ENCODE data around the gene SP100. TPM values are rescaled to one million over a fixed set of nuclear protein-coding genes. Genes with fewer than 3 reads are reported as not detected.

The SP100 gene
- total RNA-seq, 1 experiment from 2014 or later = 110 TPM

- TF ChIP-seq, protein P1, sequence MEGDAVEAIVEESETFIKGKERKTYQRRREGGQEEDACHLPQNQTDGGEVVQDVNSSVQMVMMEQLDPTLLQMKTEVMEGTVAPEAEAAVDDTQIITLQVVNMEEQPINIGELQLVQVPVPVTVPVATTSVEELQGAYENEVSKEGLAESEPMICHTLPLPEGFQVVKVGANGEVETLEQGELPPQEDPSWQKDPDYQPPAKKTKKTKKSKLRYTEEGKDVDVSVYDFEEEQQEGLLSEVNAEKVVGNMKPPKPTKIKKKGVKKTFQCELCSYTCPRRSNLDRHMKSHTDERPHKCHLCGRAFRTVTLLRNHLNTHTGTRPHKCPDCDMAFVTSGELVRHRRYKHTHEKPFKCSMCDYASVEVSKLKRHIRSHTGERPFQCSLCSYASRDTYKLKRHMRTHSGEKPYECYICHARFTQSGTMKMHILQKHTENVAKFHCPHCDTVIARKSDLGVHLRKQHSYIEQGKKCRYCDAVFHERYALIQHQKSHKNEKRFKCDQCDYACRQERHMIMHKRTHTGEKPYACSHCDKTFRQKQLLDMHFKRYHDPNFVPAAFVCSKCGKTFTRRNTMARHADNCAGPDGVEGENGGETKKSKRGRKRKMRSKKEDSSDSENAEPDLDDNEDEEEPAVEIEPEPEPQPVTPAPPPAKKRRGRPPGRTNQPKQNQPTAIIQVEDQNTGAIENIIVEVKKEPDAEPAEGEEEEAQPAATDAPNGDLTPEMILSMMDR (IDR thresholded peaks at IDR 0.05; ENCODE audit: unreplicated experiment) = no peak
- intact Hi-C loops (cut with micrococcal nuclease; ENCODE audit: unreplicated experiment) = no loop called here
- H3K4me1 Mint-ChIP-seq (ENCODE audit: low read depth, unreplicated experiment) = no peaks in the 10 kb centered on the region
- H3K9me3 Mint-ChIP-seq (ENCODE audit: low read depth, unreplicated experiment) = peaks cover 29% of the 10 kb centered on the region
- H3K36me3 Mint-ChIP-seq (ENCODE audit: insufficient read depth, unreplicated experiment) = peaks cover 26% of the 10 kb centered on the region
- CTCF ChIA-PET = interaction anchor here (0.6 kb wide), 1 partner anchor 24 kb away, joined by 4 read pairs; no protein-coding TSS in a partner anchor
- BruUV-seq (replicated peaks) = no TSS peak
- no peak for DNase-seq
- no peaks in the 10 kb centered on the region for H3K27me3 Mint-ChIP-seq (ENCODE audit: unreplicated experiment)
- no peak overlapping the region for H3K27ac Mint-ChIP-seq (ENCODE audit: unreplicated experiment)
- H3K4me3 Mint-ChIP-seq (ENCODE audit: low read depth, unreplicated experiment) = no peak overlapping the region
Measured at GRCh38 chr2:230525682-230526081, 109.7 kb downstream of the SP100 start.

DNA sequence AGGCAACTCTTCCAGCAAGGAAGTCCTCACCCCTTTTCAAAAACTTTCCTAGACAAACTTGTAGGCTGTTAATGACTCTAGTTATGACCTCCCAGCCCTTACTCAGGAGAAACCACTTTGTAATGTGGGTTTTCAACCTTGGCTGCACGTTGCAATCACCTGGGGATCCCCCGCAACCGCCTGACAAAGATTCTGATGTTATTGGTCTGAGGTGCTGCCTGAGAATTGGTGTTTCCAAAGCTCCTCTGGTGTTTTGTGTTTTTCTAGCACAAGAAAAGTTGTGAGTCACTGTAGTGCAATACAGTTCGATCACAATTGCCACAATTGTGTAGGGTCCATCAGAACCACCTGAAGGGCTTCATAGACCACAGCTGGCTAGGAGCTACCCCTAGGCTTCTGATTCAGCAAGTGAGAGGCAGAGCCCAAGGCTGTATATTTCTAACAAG is 121.6 kb downstream of the SP100 start:
- TF ChIP-seq, protein P1 (IDR thresholded peaks at IDR 0.05; ENCODE audit: unreplicated experiment) = no peak
- intact Hi-C loops (cut with micrococcal nuclease; ENCODE audit: unreplicated experiment) = no loop called here
- DNase-seq = no peak
- peaks cover 4% of the 10 kb centered on the region for H3K36me3 Mint-ChIP-seq (ENCODE audit: insufficient read depth, unreplicated experiment)
- no peaks in the 10 kb centered on the region for H3K27me3 Mint-ChIP-seq (ENCODE audit: unreplicated experiment)
- H3K9me3 Mint-ChIP-seq (ENCODE audit: low read depth, unreplicated experiment) = no peaks in the 10 kb centered on the region
- BruUV-seq (replicated peaks) = no TSS peak
- no peak overlapping the region for H3K27ac Mint-ChIP-seq (ENCODE audit: unreplicated experiment)
- no peaks in the 10 kb centered on the region for H3K4me1 Mint-ChIP-seq (ENCODE audit: low read depth, unreplicated experiment)
- no peak overlapping the region for H3K4me3 Mint-ChIP-seq (ENCODE audit: low read depth, unreplicated experiment)
- CTCF ChIA-PET = no interaction called here

DNA sequence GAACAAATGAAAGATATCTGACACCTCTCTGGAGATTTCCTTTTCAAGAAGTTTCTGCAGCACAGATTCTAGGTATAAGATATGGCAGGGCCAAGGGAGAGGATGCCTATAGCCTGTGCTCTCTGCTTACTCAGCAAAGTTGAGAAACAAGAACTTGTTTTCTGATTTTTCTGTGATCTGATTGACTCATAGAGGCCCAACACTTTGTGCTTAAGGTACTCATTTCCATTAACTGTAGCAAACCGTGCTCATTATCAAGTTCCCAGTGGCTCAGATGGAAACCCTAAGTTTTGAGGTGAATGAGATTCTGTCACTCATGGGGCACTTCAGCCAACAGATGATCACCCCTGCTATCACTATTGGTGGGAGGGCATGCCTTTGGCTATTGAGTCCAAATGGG is 124.3 kb downstream of the SP100 start:
- Mint-ChIP-seq H3K4me3 (ENCODE audit: low read depth, unreplicated experiment) (no peak overlapping the region), H3K4me1 (ENCODE audit: low read depth, unreplicated experiment) (no peaks in the 10 kb centered on the region), H3K9me3 (ENCODE audit: low read depth, unreplicated experiment) (peaks cover 7% of the 10 kb centered on the region), H3K27me3 (ENCODE audit: unreplicated experiment) (no peaks in the 10 kb centered on the region), H3K27ac (ENCODE audit: unreplicated experiment) (no peak overlapping the region), H3K36me3 (ENCODE audit: insufficient read depth, unreplicated experiment) (peaks cover 4% of the 10 kb centered on the region)
- BruUV-seq (replicated peaks) = no TSS peak
- CTCF ChIA-PET = no interaction called here
- intact Hi-C loops (cut with micrococcal nuclease; ENCODE audit: unreplicated experiment) = no loop called here
- no peak for DNase-seq
- TF ChIP-seq, protein P1 (IDR thresholded peaks at IDR 0.05; ENCODE audit: unreplicated experiment) = no peak

- intact Hi-C loops (cut with micrococcal nuclease; ENCODE audit: unreplicated experiment) = no loop called here
- no peak for DNase-seq
- no peak overlapping the region for H3K27ac Mint-ChIP-seq (ENCODE audit: unreplicated experiment)
- TF ChIP-seq, protein P1 (IDR thresholded peaks at IDR 0.05; ENCODE audit: unreplicated experiment) = no peak
- no peak overlapping the region for H3K4me3 Mint-ChIP-seq (ENCODE audit: low read depth, unreplicated experiment)
- no peaks in the 10 kb centered on the region for H3K4me1 Mint-ChIP-seq (ENCODE audit: low read depth, unreplicated experiment)
- H3K36me3 Mint-ChIP-seq (ENCODE audit: insufficient read depth, unreplicated experiment) = peaks cover 4% of the 10 kb centered on the region
- H3K27me3 Mint-ChIP-seq (ENCODE audit: unreplicated experiment) = no peaks in the 10 kb centered on the region
- H3K9me3 Mint-ChIP-seq (ENCODE audit: low read depth, unreplicated experiment) = peaks cover 7% of the 10 kb centered on the region
- CTCF ChIA-PET = no interaction called here
- no TSS peak for BruUV-seq (replicated peaks)
Measured at GRCh38 chr2:230541934-230542380, 126.0 kb downstream of the SP100 start.

Measured in Calu3 (cell line).